OCI-LY3 (cell line): ENCODE data around the gene SMC3.

Experiments used
- CTCF ChIP-seq: fragments of 200-600, 300-600 bp; sonication (generic); IDR thresholded peaks from 2 replicates; pipeline ENCODE4 v1.5.1; 2014; ENCODE audit warnings: antibody characterized with exemption, low read length, low read depth
- EZH2phosphoT487 ChIP-seq: fragments of 200-600 bp; shearing (Covaris generic); IDR thresholded peaks from 2 replicates; pipeline ENCODE4 v1.6.1; 2018; ENCODE audit warnings: antibody characterized with exemption, mixed run types, low read depth

GRCh38 chr10:110569122-110569521, 1.6 kb downstream of the SMC3 start:
- no peak for TF ChIP-seq CTCF
- TF ChIP-seq EZH2phosphoT487 = no peak
